SK-N-MC (cell line): Measurements from ENCODE around the gene CDH11.

ENCODE experiments used
- DNase-seq: peaks from one replicate; pipeline ENCODE4 v3.0.0-alpha.2; 2011; ENCODE audit warnings: low read depth, low spot score
- H3K27ac ChIP-seq: fragments of 200-600 bp; sonication (generic); 2 replicates; pipeline ENCODE4 v1.5.1; 2016; ENCODE audit warnings: mixed run types
- H3K36me3 ChIP-seq: fragments of 200-600 bp; sonication (generic); 2 replicates; pipeline ENCODE4 v1.6.1; 2017; ENCODE audit warnings: antibody characterized with exemption, low read length, mixed read lengths; ENCODE audit not compliant: insufficient read depth
- H3K4me3 ChIP-seq: fragments of 200-600 bp; sonication (generic); 2 replicates; pipeline ENCODE4 v1.5.1; 2016
- H3K9ac ChIP-seq: fragments of 200-600 bp; sonication (generic); 2 replicates; pipeline ENCODE4 v1.8.0; 2017; ENCODE audit warnings: mixed run types, mixed read lengths; ENCODE audit not compliant: insufficient read length
- H3K9me3 ChIP-seq: fragments of 200-600 bp; sonication (generic); 2 replicates; pipeline ENCODE4 v1.6.1; 2017; ENCODE audit warnings: low read depth, mild to moderate bottlenecking, antibody characterized with exemption, low read length, moderate library complexity, mixed read lengths
- EZH2 ChIP-seq: fragments of 200-600 bp; sonication (generic); IDR thresholded peaks from one replicate; pipeline ENCODE4 v1.6.1; 2017; ENCODE audit warnings: antibody characterized with exemption
- FOXP2 ChIP-seq: optimal IDR thresholded peaks from 2 replicates; pipeline ENCODE3; 2011; ENCODE audit warnings: mild to moderate bottlenecking, moderate library complexity; ENCODE audit not compliant: insufficient read depth; ENCODE audit errors: extremely low read length, control extremely low read depth
- POLR2AphosphoS5 ChIP-seq: IDR thresholded peaks from 2 replicates; pipeline ENCODE4 v1.6.1; 2012; ENCODE audit warnings: mild to moderate bottlenecking, low read depth, low read length, borderline replicate concordance

CDH11 gene

DNA sequence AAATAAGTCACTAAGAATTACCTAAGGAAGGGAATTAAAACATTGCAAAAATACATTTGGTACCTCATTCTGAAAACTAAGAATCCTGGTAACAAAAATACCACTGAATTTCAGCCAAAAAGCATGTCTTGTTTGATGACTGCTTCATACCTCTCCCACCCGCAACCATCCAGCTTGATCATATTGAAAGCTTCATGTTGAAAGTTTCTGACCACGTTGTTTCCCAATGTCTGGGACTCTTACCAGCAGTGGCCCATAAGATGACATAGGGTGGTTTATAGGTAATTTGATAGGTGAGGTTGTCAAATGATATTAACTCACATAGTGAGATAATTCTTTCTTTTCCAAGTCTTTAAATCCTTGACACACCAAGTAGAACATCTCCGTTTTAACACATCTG lies 139.3 kb downstream of the CDH11 start:
- H3K36me3 ChIP-seq = peaks cover 96% of the 10 kb centered on the region
- no peak overlapping the region for H3K9ac ChIP-seq
- no peak for DNase-seq
- no peak for TF ChIP-seq POLR2AphosphoS5
- no peak for TF ChIP-seq FOXP2
- TF ChIP-seq EZH2 = no peak
- H3K27ac ChIP-seq = no peak overlapping the region
- no peaks in the 10 kb centered on the region for H3K9me3 ChIP-seq
- H3K4me3 ChIP-seq = no peak overlapping the region

DNA sequence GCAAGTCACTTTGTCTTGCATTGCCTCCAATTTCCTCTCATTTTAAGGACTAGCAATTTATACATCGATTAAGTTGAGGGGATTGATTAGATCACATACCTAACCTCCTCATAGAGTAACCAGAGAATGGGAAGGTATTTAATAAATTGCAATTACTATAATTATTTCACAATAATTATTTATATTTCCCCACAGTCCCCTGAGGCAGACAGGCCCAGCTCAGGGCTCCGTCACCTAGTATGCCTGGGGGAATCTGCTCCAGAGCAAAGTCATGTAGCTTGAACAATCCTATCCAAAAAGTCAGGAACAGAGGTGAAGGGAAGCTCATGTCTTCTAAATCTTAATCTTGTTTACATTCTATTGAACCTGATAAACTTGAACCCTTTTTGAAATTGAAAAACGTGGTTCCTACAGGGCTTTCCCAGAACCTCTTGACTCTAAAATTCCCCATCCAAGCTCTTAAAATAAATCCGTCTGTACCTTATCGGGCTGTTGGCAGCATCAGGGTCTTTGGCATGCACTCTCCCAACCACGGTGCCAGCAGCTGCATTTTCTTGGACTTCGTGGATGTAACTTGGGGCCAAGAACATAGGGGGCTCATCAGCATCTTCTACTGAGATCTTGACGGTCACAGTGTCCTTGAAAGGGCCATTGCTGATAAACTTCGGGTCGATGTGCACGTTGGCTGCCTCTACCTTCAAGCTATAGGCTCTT lies 140.1 kb downstream of the CDH11 start:
- Histone ChIP-seq H3K27ac (no peak overlapping the region), H3K36me3 (peaks cover 95% of the 10 kb centered on the region)
- TF ChIP-seq EZH2 (no peak), FOXP2 (no peak), POLR2AphosphoS5 (no peak)

GRCh38 chr16:64977206-64977920 lies 144.5 kb downstream of the CDH11 start:
- Histone ChIP-seq H3K36me3 (peaks cover 88% of the 10 kb centered on the region), H3K9ac (no peak overlapping the region), H3K4me3 (no peak overlapping the region), H3K27ac (no peak overlapping the region), H3K9me3 (no peaks in the 10 kb centered on the region)
- TF ChIP-seq POLR2AphosphoS5 (no peak), EZH2 (no peak), FOXP2 (no peak)
- no peak for DNase-seq

More for the DNA sequence above, 140.1 kb downstream of the CDH11 start:
- Histone ChIP-seq H3K4me3 (no peak overlapping the region), H3K9ac (no peak overlapping the region), H3K9me3 (no peaks in the 10 kb centered on the region)
- DNase-seq = no peak

- no peak for DNase-seq
- Histone ChIP-seq H3K9ac (no peak overlapping the region), H3K4me3 (no peak overlapping the region), H3K9me3 (no peaks in the 10 kb centered on the region), H3K36me3 (peaks cover 90% of the 10 kb centered on the region), H3K27ac (0 out of 2 replicates have a peak overlapping the region, but pooled peaks have one; percentile 11)
- TF ChIP-seq POLR2AphosphoS5 (no peak), EZH2 (no peak), FOXP2 (no peak)
Observed at GRCh38 chr16:64975821-64976220, 146.0 kb downstream of the CDH11 start.

- peaks cover 90% of the 10 kb centered on the region for H3K36me3 ChIP-seq
- no peak overlapping the region for H3K27ac ChIP-seq
Observed at GRCh38 chr16:64974381-64974780, 147.5 kb downstream of the CDH11 start.

GRCh38 chr16:64973171-64973570 lies 148.7 kb downstream of the CDH11 start:
- TF ChIP-seq EZH2 = no peak
- TF ChIP-seq FOXP2 = no peak
- no peak for TF ChIP-seq POLR2AphosphoS5
- peaks cover 91% of the 10 kb centered on the region for H3K36me3 ChIP-seq
- H3K4me3 ChIP-seq = no peak overlapping the region
- no peak for DNase-seq
- no peak overlapping the region for H3K9ac ChIP-seq
- no peaks in the 10 kb centered on the region for H3K9me3 ChIP-seq
- no peak overlapping the region for H3K27ac ChIP-seq

More at GRCh38 chr16:64974381-64974780, 147.5 kb downstream of the CDH11 start:
- Histone ChIP-seq H3K9ac (no peak overlapping the region), H3K9me3 (no peaks in the 10 kb centered on the region), H3K4me3 (no peak overlapping the region)
- TF ChIP-seq EZH2 = no peak
- TF ChIP-seq FOXP2 = no peak
- no peak for TF ChIP-seq POLR2AphosphoS5
- no peak for DNase-seq

DNA sequence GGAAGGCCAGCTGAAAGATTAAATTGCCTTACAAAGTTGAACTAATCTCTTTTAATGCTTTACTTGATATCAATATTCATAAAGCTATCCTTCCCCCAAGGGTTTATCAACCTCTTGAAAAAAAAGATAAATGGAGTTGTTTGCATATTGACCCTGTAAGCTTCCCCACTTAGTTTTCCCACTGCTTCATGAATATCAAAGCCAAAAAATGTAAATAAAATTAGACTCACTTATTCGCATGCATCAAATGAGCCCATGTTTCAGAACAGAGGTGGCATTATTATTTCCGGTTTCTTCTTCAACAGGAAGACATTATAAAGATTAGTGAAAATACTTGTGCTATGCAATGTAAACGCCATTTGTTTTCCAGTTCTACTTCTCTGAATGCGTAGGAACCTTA lies 150.7 kb downstream of the CDH11 start:
- H3K36me3 ChIP-seq = peaks cover 94% of the 10 kb centered on the region
- H3K27ac ChIP-seq = peak overlapping the region; percentile 39; the same call in 1 of the 2 replicates
- peak; percentile 68 for DNase-seq
- H3K9ac ChIP-seq = no peak overlapping the region
- peak; percentile 11; the same call in 1 of the 2 replicates for TF ChIP-seq POLR2AphosphoS5
- no peak for TF ChIP-seq EZH2
- no peak overlapping the region for H3K4me3 ChIP-seq
- no peaks in the 10 kb centered on the region for H3K9me3 ChIP-seq

DNA sequence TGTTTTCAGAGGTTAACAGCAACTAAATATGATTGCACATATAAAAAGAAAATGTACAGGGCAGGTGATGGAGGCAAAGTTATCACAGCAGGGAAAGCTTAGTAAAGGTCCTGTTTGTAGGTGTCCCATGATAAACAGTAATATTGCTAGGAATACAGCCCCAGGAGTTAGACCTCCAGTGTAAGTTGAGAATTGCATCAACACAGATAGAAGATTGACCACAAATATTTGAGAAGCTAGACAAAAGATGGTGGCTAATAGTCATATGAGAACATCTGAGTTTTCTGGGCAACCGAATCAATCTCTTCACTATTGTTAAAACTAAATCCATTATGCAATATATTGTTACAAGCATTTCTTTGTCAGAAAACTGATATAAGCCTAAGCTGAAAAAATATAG lies 152.6 kb downstream of the CDH11 start:
- Histone ChIP-seq H3K36me3 (peaks cover 87% of the 10 kb centered on the region), H3K9ac (no peak overlapping the region), H3K4me3 (no peak overlapping the region), H3K27ac (no peak overlapping the region; the same call in 1 of the 2 replicates), H3K9me3 (no peaks in the 10 kb centered on the region)
- TF ChIP-seq POLR2AphosphoS5 = no peak
- TF ChIP-seq EZH2 = no peak
- no peak for TF ChIP-seq FOXP2
- DNase-seq = no peak
